Hindlimb muscle (tissue), 1 donor: ENCODE measurements around the gene CDNF. TPM values are rescaled to one million over a fixed set of nuclear protein-coding genes. Genes with fewer than 3 reads are reported as not detected.
A peak's percentile ranks its signal among the peaks of the same experiment; 100 is the strongest.

Source experiments
- DNase-seq: peaks from one replicate; pipeline ENCODE4 v3.0.0-alpha.2; 2013
- polyA plus RNA-seq: library from polyadenylated mRNA; unstranded; fragments of 120-200 nt; gene quantifications from one replicate; pipeline ENCODE4 v1.2.1, GENCODE V29; 2013; ENCODE audit not compliant: insufficient read length

The CDNF gene
- polyA plus RNA-seq, 1 donor, result 2.9 TPM

DNA sequence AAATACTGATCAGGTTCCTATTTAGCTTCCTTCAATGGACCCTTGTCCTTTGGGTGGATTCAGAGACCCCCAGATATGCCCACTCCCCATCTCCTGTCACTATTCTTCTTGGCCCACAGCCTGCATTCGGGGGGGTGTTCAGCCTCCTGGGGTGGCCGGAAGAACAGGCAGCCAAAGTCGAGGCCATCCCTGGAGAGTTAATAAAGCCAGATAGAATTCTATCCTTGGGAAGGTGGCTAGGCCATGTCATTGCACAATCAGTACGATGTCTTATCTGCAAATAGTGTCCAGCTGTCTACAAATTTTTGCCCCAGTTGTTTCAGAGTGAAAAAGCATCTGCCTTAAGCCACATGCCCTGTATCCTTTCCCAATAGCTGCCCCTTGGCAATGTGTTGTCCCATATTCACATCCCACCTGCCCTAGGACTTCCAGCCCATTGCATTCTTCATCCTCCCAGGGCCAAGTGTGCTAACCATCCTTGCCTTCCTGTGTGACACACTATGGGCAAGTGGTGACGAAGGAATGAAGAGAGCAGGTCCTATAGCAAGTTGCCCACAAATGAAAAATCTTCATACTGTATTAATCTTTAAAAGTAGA, 53.3 kb downstream of the CDNF start:
- DNase-seq, result no peak

DNA sequence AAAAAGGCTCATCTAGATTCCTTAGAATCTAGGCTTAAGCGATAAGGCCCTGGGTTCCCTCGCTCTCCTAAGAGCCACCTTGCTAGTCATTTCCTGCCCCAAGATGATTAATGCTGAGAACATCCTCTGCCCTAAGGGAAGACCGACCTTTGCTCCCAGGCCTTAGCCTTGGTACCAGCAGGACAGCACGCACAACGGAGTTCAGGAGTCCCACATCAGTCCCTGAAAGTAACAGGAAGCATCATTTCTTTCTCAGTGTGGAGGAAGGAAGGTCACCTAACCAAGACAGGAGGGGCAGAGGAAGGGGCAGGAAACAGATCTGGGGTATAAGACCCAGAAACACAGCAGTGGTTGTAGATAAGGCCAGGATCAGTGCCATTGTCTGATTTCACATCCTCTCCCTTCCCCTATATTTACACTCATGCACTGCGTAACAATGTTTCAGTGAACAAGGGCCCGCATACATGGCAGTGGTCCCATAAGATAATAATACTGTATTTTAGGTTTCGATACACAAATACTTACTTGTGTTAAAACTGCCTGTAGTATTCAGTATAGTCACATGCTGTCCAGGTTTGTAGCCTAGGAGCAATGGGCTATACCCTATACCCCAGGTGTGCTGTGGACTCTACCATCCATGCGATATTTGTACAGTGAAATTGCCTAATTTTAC, 55.0 kb downstream of the CDNF start:
- DNase-seq, result no peak

DNA sequence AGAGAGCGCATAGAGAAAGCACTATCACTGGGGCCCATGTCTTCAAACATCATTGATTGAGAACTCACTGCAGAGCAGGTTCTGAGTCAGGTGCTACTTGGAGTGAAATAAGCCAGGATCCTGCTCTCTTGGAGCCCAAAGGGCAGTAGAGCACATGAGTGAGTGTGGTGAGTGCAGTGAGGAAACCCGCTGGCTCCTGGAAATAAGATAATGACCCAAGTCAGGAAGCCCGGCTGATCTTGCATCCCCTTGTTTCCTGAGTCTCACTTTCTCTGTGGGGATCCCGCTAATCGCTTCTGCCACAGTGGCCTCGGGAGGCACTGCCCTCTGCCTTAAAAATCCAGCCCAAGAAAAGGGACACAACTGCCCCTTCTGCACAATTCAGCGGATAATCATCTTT, 56.1 kb downstream of the CDNF start:
- DNase-seq, result no peak

DNA sequence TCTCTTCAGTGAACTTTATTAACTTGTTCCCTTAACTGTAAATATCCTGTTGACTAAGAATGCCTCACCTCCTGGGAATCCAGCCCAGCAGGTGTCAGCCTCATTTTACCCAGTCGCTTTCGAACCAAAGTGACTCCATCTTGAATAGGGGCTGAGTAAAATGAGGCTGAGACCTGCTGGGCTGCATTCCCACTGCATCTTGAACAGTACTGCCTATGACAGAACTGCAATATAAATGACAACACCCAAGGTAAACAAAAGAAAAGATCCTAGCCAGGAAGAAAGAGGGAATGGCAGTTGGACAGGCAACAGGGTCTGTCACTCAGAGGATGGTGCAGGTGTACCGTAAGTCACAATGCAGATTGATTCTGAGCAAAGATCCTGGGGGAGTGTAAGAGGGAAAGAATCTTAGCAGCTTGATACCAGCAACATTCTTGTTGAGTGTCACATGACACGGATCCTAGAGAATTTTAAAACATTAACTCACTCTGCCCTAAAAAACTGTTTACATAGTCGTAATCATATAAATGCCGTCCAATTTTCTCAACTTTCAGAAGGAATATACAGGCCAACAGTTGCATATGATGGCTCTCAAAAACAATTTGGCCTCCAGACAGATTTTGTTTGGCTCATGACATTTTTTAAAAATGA, 58.7 kb downstream of the CDNF start:
- DNase-seq, result peak; percentile 43

DNA sequence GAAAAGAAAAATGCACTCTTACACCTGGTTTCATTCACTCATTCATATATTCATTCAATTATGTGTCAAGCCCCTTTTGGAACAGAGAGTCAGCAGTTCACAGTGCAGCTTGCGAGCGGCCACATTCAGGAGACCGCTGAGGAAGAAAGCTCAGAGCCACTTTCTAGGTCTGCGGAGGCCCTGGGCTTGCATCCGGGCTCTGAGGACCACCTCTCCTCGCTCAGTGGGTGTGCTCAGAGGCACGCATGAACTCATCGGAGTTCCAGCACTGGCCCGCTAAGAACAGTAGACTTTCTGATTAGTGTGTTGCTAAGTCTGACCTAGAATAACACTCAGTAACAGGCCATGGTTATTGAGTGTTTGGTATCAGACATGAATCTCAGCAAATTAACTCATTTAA, 61.3 kb downstream of the CDNF start:
- no peak for DNase-seq

DNA sequence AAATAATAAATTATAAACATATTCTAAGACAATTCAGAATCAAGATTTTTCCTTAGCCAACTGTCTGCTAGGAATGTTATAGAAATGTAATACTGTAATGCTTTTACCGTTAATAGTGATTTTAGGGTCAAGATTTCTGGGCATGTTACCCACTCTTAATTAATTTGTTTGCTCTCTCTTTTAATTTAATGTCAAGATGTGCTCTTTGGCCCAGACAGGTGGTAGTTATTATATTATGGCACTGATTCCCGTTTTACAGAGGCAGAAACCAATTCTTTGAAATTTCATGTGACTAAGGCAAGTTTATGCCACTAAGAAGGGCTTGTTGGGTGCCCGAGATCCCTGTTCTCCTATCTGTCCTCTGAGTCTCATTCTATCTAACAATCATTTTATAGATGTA, 62.2 kb downstream of the CDNF start:
- DNase-seq, result no peak

DNA sequence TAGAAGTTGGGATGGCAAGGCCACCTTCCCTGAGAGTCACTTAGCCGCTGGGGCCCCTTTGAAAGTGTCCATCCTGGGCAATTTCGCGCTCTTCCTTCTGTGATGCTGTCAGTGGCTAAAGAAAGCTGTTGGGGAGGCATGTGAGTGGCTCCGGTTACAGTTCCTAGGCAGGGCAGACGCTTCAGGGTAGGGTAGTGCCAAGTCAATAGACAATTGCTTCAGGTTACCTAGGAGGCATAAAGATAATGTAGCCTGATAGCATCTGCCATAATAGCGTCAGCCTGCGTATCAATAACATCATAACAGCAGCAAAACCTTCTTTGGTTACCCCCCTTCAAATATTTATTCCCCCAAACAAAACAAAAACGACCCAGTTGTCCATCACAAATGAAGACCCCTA, 63.0 kb downstream of the CDNF start, which contains the start of gene FAM107B:
TSS of gene FAM107B (minus strand) at position 101 of the 400 bp plus-strand sequence. CDS start 234 bp downstream, outside the sequence.
- no peak for DNase-seq

DNA sequence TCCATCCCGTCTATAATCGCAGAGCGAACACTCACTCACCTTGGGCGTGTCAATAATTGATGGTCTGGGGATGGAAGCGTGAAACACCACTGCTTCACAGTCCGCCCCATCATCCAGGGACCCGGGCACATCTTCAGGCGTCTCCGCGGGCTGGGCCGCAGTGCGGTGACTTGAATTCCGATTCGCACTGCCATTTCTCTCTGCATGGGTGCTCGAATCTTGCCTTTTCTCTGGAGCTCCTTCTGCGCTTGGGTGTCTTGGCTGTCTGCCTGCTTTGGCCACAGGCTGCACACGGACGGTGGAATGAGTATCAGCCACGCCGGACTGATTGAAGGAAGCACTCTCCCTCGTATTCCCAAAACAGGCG, 63.6 kb downstream of the CDNF start:
- no peak for DNase-seq

DNA sequence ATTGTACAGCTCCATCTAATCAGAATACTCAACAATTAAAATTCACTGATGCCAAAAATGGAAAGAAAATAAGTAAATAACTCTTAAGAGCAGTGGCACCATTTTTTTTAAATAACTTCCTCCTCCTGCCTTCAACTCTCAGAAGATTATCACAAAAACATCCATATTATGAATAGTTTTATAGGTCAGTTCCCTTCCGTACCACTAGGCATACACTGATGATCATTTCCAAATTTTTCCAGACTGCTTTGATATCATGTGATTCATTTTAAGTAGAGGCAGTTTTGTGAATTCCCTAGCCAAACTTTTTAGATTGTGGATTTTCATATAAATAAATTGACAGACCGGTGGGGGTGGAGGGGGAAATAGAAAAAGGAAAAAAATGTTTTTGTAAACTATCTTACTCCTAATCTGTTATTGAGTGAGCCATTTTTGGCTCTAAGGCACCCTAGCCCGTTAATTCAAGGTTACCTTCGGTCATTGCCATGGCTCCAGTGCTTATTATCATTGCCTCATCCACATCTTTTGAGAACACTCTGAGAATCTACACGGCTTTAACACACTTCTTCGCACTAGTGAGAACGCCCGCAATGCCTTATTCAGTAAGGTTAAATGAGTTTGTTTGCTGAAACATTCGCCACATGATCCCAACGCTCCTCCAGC, 64.2 kb downstream of the CDNF start:
- no peak for DNase-seq

DNA sequence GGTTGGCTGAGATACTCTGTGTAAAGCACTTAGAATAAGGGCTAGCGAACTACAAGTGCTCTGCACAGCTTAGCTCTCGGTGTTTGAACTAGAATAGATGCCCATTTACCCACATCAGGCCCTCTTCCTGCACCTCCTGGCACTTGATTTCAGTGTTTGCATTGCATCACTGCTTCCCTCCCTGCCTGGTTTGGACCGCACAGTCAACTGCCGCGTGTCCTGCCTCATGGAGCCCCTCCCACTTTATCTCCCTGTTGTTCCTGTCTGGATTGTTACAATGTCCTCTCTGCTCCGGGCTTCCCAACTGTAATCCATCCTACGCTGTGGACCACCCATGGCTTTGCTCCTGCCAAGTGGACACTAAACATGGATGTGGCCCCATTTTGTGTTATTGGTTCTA, 65.4 kb downstream of the CDNF start:
- no peak for DNase-seq

DNA sequence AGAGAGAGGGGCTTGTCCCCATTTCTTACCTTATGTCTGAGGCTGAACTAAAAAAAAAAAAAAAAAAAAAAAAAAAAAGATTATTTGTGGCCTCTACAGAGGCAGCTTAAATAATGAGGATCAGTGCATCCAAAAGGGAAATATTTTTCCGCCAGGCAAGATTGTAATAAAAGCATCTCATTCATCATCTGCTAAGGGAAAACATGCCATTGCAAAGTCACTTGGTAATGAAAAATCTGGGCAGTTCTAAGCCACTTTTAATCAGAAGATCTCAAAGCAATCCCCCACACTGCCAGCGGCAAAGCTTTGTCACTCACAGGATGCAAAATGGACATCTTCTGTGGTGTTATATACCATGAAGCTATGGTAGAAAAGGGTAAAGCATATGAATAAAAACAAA, 66.9 kb downstream of the CDNF start:
- DNase-seq, result no peak

Other genes starting within 250 kb of the CDNF start
- 20.3 TPM for gene FAM107B, start 63.1 kb downstream of the CDNF start, polyA plus RNA-seq
- 13.3 TPM for gene HSPA14, start 269 bp upstream of the CDNF start, polyA plus RNA-seq
- gene MSANTD7, start 269 bp upstream of the CDNF start, polyA plus RNA-seq, result 9.0 TPM
- gene SUV39H2, start 40.8 kb upstream of the CDNF start, polyA plus RNA-seq, result 8.7 TPM
- 8.3 TPM for gene DCLRE1C, start 116.1 kb upstream of the CDNF start, polyA plus RNA-seq
- gene MEIG1, start 121.4 kb upstream of the CDNF start, polyA plus RNA-seq, result 0.39 TPM
- not detected for gene OLAH, start 205.9 kb upstream of the CDNF start, polyA plus RNA-seq